SJSA1 (cell line): ENCODE results near the gene HSD17B8. TPM values are rescaled to one million over a fixed set of nuclear protein-coding genes. Genes with fewer than 3 reads are reported as not detected.

Experiments used
- DNase-seq, 2 experiments: peaks; one replicate each; pipeline ENCODE4 v3.0.0-alpha.2; 2015 to 2020; ENCODE audit warnings: low spot score in 2 of 2, low read depth in 1 of 2
- H3K27ac ChIP-seq: fragments of 250-450 bp; sonication (Bioruptor Pico); 2 replicates; pipeline ENCODE4 v1.5.1; 2020; ENCODE audit warnings: mild to moderate bottlenecking, moderate library complexity
- H3K27me3 ChIP-seq: fragments of 250-450 bp; sonication (Bioruptor Pico); replicated peaks from 2 replicates; pipeline ENCODE4 v1.5.1; 2020; ENCODE audit warnings: mild to moderate bottlenecking, moderate library complexity
- H3K36me3 ChIP-seq: fragments of 250-450 bp; sonication (Bioruptor Pico); 2 replicates; pipeline ENCODE4 v1.5.1; 2020; ENCODE audit warnings: mild to moderate bottlenecking
- H3K4me1 ChIP-seq: fragments of 250-450 bp; sonication (Bioruptor Pico); replicated peaks from 2 replicates; pipeline ENCODE4 v1.6.1; 2021; ENCODE audit warnings: mild to moderate bottlenecking
- H3K4me3 ChIP-seq: fragments of 250-450 bp; sonication (Bioruptor Pico); 2 replicates; pipeline ENCODE4 v1.5.1; 2020; ENCODE audit warnings: mild to moderate bottlenecking
- H3K9me3 ChIP-seq: fragments of 250-450 bp; sonication (Bioruptor Pico); replicated peaks from 2 replicates; pipeline ENCODE4 v1.5.1; 2020; ENCODE audit warnings: mild to moderate bottlenecking
- total RNA-seq: library from RNA; depleted of rRNA; stranded (reverse); fragments of >200 nt; shearing (Covaris generic); gene quantifications from 2 replicates; pipeline ENCODE4 v1.2.3, GENCODE V29; 2014

The HSD17B8 gene
- total RNA-seq, 1 experiment from 2014 or later, result 4.5 TPM

DNA sequence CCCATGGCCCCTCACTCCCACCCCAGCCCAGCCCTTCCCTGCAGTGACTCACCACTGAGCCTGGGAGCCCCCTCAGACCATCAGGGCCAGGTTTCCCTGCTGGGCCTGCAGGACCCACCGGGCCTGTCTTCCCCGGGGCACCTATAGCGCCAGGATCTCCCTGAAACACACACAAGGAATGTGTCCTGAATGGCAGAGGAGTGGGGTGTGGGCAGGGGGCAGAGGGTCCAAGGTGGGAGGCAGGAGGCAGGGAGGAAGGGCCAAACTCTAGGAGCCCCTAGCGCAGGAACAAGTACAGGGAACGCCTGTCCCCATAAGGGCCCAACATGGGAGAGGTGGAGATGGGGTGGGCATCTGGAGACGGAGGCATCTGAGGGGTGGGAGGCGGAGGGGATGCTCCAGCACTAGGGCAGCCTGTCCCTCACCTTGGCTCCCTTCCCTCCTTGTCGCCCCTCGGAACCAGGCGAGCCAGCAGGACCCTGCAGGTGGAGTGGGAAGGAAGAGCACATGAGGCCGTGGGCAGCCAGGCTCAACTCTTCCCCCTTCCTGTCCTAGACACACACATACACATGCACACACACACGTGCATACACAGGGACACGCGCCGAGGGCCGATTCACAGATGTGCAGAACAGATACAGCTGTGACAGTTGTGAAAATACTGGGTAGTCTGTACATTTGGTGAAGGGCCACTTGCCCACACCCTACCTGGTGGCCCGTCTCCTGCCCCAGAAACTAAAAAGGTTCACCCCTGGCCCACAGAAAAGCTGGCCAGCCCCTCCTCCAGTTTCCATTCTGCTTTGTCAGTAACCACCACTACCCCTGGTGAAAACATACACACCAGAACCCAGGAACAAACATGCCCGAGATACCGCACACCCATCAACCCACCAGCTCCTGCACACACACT lies 36.8 kb upstream of the HSD17B8 start:
- Histone ChIP-seq H3K4me3 (no peak overlapping the region), H3K4me1 (no peaks in the 10 kb centered on the region), H3K36me3 (no peaks in the 10 kb centered on the region), H3K27me3 (no peaks in the 10 kb centered on the region), H3K9me3 (no peaks in the 10 kb centered on the region), H3K27ac (no peak overlapping the region)
- no peak for DNase-seq

DNA sequence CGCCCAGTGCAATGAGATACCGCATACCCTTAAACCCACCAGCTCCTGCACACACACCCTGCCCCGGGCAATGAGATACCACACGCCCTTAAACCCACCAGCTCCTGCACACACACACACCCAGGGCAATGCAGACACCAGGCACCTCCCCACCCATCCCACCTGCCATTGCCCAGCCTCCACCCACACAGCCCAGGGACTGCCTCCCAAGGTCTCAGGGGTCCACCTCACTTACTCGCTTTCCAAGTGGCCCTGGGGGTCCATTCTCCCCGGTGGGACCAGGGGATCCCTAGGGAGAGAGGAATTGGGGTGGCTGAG lies 36.2 kb upstream of the HSD17B8 start:
- no peak overlapping the region for H3K4me3 ChIP-seq
- no peaks in the 10 kb centered on the region for H3K27me3 ChIP-seq
- no peaks in the 10 kb centered on the region for H3K36me3 ChIP-seq
- H3K4me1 ChIP-seq, result no peaks in the 10 kb centered on the region
- H3K27ac ChIP-seq, result no peak overlapping the region
- DNase-seq, result no peak
- H3K9me3 ChIP-seq, result no peaks in the 10 kb centered on the region

DNA sequence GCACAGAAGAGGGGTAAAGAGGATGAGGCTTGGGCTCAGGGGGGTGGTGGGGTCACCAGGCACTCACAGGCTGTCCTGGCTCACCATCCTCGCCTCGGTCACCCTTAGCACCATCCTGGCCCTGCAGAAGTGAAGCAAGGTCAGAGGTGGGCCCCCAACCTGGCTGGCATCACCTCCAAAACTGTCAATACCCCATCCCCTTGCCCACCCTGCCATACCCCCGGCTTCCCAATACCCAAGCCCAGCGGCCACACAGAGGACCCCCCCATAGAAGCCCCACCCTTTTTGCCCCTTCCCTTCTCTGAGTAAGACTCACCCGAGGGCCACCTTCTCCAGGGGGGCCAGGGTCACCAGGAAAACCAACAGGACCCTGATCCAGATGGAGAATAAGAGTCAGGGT lies 35.8 kb upstream of the HSD17B8 start:
- Histone ChIP-seq H3K9me3 (no peaks in the 10 kb centered on the region), H3K27ac (no peak overlapping the region), H3K4me3 (no peak overlapping the region), H3K27me3 (no peaks in the 10 kb centered on the region), H3K36me3 (no peaks in the 10 kb centered on the region), H3K4me1 (no peaks in the 10 kb centered on the region)
- DNase-seq, result no peak

DNA sequence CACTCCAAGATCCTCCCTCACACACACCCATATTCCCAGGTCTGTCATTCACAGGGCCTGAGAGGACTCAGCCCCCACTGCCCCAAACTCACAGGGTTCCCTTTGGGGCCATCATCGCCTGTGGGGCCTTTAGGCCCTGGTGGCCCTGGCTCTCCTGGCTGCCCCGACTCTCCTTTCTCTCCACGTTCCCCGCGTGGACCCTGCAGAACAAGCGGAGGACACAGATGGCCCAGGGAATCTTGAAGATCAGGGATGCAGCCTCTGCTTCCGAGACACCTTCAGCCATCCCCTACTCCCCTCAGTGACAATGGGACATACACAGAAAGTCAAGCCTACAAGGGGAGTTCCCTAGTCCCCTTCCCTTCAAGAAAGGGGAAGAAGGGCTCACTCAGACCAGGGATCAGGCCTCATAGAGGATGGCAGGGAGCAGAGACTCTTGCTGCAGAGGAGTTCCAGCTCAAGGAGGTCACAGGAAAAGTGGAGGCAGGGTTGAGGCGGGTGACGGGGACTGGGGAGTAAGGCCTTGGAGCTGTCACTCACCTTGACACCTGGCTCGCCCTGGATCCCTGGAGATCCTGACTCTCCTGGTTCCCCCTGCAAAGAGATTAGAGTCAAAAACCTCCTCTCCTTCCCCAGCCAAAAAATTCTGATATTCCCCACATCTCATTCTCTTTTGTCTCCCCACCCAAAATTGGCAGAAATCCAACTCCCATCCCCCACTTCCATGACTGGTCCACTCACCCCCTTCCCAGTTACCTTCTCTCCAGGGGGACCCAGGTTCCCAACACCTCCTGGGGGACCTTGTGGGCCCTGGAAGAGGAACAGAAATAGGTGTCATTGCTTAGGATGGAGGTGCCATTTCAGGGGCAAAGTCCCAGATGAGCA lies 34.9 kb upstream of the HSD17B8 start:
- Histone ChIP-seq H3K27ac (no peak overlapping the region), H3K4me3 (no peak overlapping the region), H3K4me1 (no peaks in the 10 kb centered on the region), H3K9me3 (no peaks in the 10 kb centered on the region), H3K27me3 (no peaks in the 10 kb centered on the region), H3K36me3 (no peaks in the 10 kb centered on the region)
- no peak for DNase-seq

DNA sequence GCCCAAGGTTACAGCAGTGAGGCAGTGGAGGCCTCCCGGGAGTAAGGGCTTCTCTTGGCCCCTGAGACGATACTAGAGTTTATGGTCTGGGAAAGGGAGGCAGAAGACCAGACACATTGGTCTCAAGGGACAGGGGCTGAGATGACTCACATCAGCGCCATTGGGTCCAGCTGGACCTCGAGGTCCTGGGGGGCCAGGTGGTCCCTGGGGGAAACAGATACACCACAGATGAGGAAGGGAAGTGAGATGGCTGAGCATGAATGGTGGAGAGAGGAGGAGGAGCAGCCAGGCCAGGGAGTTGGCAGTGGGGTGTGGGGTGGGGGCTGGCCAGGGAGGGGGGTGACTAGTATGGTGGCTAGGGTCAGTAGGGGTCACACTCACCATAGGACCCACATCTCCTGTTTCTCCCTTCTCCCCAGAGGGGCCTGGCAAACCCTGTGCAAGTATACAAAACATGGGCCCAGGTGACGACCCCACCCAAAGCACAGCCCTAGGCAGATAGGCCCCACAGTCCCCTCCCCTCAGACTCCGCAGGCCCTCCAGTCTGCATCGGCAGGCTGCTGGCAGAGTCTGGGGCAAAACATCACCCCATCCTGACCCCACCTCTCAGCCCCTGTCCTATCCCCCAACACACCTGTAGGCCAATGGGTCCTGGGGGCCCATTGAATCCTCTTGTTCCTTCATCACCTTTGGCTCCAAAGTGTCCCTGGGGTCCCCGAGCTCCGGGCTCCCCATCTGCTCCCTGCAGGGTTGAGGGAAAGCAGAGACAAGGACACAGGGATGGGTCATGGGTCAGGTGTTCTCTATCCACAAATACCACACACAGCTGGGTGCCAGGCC lies 34.1 kb upstream of the HSD17B8 start:
- H3K4me3 ChIP-seq, result no peak overlapping the region
- H3K27ac ChIP-seq, result no peak overlapping the region
- no peak for DNase-seq
- H3K9me3 ChIP-seq, result no peaks in the 10 kb centered on the region
- H3K27me3 ChIP-seq, result no peaks in the 10 kb centered on the region
- H3K4me1 ChIP-seq, result no peaks in the 10 kb centered on the region
- no peaks in the 10 kb centered on the region for H3K36me3 ChIP-seq

DNA sequence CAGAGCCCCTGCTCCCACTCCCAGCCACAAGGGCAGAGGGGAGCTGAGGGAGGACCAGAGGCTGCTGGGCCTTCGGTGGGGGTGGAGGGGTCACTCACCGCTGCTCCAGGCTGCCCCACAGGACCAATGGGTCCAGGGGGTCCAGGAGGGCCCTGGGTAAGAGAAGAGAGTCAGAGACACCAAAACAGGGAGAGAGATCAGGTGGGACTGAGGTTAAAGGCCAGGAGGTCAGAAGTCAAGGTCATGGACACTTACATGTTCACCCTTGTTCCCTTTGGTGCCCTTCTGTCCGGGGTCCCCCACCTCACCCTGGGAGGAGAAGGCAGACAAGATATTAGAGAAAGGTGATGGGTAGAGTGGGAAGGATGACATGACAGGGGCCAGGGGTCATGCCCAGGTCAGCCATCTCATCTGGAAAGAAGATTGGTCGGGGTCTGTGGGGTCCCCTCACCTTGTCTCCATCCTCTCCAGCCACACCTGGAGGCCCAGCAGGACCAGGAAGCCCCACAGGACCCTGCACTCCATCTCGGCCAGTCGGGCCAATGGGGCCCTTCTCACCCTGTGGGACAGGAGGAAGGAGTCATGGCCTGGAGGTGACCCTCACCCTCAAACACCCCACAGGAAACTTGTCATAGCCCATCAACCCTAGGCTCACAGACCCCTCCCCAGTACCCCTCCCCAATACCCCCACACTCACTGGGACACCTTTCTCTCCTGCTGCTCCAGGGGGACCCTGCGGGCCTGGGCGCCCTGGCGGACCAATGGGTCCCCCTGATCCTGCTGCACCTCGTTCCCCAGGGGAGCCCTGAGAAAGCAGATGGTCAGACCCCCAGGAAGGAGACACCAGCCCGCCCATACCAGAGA lies 33.2 kb upstream of the HSD17B8 start:
- Histone ChIP-seq H3K36me3 (no peaks in the 10 kb centered on the region), H3K9me3 (no peaks in the 10 kb centered on the region), H3K27me3 (no peaks in the 10 kb centered on the region), H3K4me3 (no peak overlapping the region), H3K27ac (no peak overlapping the region), H3K4me1 (no peaks in the 10 kb centered on the region)
- DNase-seq, result no peak

DNA sequence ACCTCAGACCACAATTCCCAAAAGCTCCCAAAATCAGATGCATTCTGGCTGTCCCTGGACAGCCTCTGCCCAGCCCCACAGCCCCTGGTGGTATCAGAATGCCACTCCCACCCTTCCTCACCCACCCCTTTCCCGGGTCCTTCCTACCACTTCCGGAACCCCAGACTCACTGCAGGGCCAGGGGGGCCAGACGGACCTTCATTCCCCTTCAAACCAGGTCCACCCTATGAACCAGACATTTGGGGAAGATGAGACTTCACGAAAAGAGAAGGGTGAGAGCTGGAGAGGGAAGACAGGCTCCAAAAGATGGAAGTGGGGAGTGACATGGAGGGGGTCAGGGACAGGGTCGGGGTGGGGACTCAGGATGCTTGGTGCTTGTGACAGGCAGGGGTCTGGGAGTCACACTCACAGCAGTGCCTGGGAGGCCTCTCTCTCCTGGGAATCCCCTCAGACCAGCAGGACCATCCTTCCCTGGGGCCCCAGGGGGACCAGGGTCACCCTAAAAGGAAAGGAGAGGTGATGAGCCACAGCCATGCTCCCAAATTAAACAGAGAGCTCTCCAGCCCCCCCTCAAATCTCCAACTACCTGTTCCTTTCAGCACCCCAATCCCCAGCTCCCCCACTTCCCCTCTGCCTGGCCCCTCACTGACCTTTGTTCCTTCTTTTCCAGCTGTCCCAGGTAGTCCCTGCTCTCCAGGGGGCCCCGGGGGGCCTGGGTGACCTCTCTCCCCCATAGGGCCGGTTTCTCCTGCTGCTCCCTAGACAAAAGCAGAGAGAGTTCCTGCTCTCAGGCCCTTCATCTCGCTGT lies 32.4 kb upstream of the HSD17B8 start:
- Histone ChIP-seq H3K36me3 (no peaks in the 10 kb centered on the region), H3K9me3 (no peaks in the 10 kb centered on the region), H3K27ac (no peak overlapping the region), H3K4me3 (no peak overlapping the region), H3K4me1 (no peaks in the 10 kb centered on the region), H3K27me3 (no peaks in the 10 kb centered on the region)
- DNase-seq, result no peak

DNA sequence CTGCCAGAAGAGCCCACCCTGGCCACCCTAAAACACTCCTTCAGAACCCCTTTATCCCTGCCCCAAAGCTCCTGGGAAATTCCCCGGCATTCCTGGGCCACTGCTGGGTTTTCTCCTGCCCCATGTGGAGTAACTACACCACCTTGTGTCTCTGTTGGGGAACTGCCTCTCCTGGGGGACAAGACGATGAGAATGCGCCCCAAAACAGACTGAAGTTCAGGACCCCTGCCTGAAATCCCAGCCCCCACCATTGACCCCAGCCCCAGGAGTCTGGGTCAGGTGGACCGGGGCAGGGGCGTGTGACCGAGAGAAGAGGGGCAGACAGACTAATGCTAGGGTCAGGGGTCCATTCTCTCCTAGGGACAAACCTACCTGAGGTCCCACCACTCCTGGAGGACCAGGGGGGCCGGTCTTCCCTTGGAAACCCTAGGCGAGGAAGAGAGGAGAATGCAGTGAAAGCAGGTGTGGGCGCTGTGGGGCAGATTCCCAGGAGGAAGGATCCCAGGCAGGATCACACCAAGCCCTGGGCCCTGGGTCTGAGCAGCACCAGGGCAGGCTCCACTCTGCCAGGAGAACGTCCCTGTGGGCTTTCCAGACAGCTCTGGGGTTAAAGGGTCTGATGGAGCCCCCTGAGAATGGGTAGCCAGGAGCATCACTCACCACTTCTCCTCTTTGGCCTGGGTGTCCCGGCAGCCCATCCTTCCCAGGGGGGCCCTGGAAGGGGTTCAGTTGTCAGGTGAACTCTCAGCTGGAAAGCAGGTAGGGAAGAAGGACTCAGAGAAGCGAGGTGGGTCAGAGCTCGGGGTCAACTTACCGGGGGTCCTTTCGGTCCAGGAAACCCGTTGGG lies 31.5 kb upstream of the HSD17B8 start:
- DNase-seq, result no peak
- no peaks in the 10 kb centered on the region for H3K27me3 ChIP-seq
- H3K27ac ChIP-seq, result no peak overlapping the region
- no peaks in the 10 kb centered on the region for H3K9me3 ChIP-seq
- no peak overlapping the region for H3K4me3 ChIP-seq
- no peaks in the 10 kb centered on the region for H3K36me3 ChIP-seq
- no peaks in the 10 kb centered on the region for H3K4me1 ChIP-seq

DNA sequence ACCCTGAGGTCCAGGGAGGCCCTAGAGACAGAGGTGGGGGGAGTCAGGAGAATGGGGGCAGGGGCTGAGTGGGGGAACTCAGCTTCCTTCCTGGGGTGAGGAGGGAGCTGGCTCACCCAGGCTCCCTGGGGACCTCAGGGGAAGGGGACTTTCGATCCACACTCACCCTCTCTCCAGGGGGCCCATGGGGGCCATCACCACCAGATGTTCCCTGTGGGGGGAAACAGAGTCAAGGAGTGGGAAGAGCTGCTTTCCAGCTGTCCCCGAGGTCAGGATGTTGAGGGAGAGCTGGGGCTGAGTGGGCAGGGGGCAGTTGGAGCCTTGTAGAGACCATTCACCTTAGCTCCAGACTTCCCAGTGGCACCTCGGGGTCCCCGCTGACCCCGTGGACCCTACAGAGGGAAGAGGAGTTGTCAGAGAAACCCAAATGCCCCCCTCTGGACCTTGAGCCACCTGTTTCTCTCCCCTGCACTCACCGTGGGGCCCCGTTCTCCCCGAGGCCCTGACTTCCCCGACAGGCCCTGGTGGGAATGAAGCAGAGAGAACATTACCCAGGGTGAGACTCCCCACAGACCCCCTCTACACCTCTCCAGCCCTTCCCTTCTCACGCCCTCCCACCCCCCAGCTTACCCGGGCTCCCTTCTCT lies 30.8 kb upstream of the HSD17B8 start:
- H3K27me3 ChIP-seq, result no peaks in the 10 kb centered on the region
- H3K27ac ChIP-seq, result no peak overlapping the region
- H3K4me1 ChIP-seq, result no peaks in the 10 kb centered on the region
- no peaks in the 10 kb centered on the region for H3K9me3 ChIP-seq
- no peak overlapping the region for H3K4me3 ChIP-seq
- H3K36me3 ChIP-seq, result no peaks in the 10 kb centered on the region
- no peak for DNase-seq

DNA sequence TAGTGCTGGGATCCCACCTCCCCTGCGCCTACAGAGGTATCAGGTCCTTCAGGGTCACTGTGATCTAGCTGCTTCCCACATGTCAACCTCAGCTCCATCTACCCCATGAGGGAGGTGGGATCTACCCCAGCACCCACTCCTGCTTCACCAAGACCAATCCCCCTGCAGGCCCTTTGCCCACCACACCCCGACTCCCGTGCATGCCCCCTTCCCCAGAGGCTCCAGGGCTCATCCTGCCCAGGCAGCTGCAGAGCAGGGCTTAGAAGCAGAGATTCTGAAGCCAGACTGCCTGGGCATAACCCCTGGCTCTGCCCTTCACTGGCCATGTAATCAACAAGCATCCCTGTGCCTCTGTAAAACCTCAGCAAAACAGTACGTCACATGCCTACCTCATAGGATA lies 29.7 kb upstream of the HSD17B8 start:
- H3K27ac ChIP-seq, result no peak overlapping the region
- H3K4me3 ChIP-seq, result no peak overlapping the region
- H3K9me3 ChIP-seq, result no peaks in the 10 kb centered on the region
- no peak for DNase-seq
- H3K27me3 ChIP-seq, result no peaks in the 10 kb centered on the region
- H3K4me1 ChIP-seq, result no peaks in the 10 kb centered on the region
- no peaks in the 10 kb centered on the region for H3K36me3 ChIP-seq

DNA sequence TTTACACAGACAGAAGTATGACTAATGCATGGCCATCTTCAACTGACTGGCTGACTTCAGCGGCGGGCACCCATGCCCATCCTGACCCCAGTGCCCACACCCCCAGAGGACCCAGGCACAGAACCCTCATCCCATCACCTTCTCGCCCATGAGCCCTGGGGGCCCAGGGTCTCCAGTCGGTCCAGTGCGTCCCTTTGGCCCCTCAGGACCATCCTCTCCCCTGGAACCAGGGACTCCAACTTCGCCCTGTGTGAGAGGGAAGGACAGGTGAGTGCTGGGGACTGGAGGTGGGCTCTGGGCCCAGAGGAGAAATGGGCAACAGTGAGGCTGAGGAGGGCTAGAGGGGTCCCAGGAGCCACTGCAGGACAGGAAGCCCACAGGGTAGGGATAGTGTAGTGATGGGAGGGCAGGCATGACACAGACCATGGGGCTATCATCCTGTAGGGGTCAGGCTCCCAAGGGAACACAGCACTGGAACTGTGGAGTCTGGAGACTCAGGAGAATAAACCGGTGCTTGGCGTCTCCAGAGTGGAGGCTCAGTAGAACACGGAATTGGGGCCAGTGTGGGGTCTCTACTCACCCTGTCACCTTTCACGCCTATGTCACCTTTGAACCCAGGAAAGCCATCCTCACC lies 28.9 kb upstream of the HSD17B8 start:
- Histone ChIP-seq H3K27ac (no peak overlapping the region), H3K9me3 (no peaks in the 10 kb centered on the region), H3K4me3 (no peak overlapping the region), H3K4me1 (no peaks in the 10 kb centered on the region), H3K27me3 (no peaks in the 10 kb centered on the region), H3K36me3 (no peaks in the 10 kb centered on the region)
- DNase-seq, result no peak
